Mucosa of descending colon (tissue), 3 donors: Measurements from ENCODE around the gene PCDH9. TPM values are rescaled to one million over a fixed set of nuclear protein-coding genes. Genes with fewer than 3 reads are reported as not detected.
A peak's percentile ranks its signal among the peaks of the same experiment; 100 is the strongest.

Experiments
- ATAC-seq: fragments of 200-7000 bp; cut with Tn5 transposase; one replicate; pipeline ENCODE4 v1.9.1; 2020; ENCODE audit warnings: mild to moderate bottlenecking, moderate library complexity
- DNase-seq, 3 donors: peaks; one replicate each; pipeline ENCODE4 v3.0.0-alpha.2; 2020
- H3K36me3 ChIP-seq: fragments of 200-600 bp; one replicate; pipeline ENCODE4 v1.8.0; 2021; ENCODE audit warnings: low read depth, mild to moderate bottlenecking
- H3K4me1 ChIP-seq: fragments of 200-600 bp; one replicate; pipeline ENCODE4 v1.8.0; 2021; ENCODE audit warnings: low read depth, mild to moderate bottlenecking
- H3K4me3 ChIP-seq: fragments of 200-600 bp; one replicate; pipeline ENCODE4 v1.8.0; 2021; ENCODE audit warnings: mild to moderate bottlenecking
- H3K9me3 ChIP-seq: fragments of 200-600 bp; one replicate; pipeline ENCODE4 v1.8.0; 2021; ENCODE audit warnings: mild to moderate bottlenecking
- intact Hi-C, 2 donors: fragments of 100-400 bp; cut with DNase I in 1 of 2; cut with micrococcal nuclease in 1 of 2; formaldehyde crosslinking; loops; one replicate each; pipeline versions ENCODE4 v1.11.0 to v1.11.1; 2022; cut with DNase I, micrococcal nuclease
- total RNA-seq, 3 donors: library from RNA; stranded (reverse); fragmentation: NEBNext Ultra II Directional in 2 of 3; extraction: Animal tissue kit (Norgen Biotek cat#: 25700) in 2 of 3; gene quantifications; one replicate each; pipeline versions ENCODE4 v1.2.1 to v1.2.4, GENCODE V29; 2021 to 2023
- TF ChIP-seq, protein P1 (sequence below): fragments of 200-600 bp; IDR thresholded peaks from one replicate; pipeline ENCODE4 v1.8.0; 2022; ENCODE audit warnings: antibody characterized with exemption, mild to moderate bottlenecking
- donor health status: DM: no; HTN: no; CAD: no; lungs with moderate emphysema.
- donor health status: DM: no; HTN: no; CAD: no.
- donor health status: DM: no; HTN: yes; CAD: no.

PCDH9 gene
- total RNA-seq, 3 donors from 2014 or later, result 0.58 to 5.0 (median 0.80) TPM

DNA sequence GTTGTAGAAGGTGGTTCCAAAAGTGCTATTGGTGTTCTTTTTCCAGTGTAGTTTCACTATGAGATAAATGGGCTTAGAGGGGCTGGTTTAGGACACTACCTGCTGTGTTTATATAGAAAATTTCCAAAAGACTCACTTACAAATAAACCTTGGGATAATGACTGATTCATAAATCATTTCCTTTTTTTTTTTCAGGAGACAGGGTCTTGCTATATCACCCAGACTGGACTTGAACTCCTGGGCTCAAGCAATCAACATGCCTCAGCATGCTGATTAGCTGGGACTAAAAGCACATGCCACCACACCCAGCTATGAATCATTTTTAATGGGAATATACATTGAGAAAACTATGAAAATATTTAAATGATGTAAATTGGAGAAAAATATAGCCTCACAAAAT lies 376.6 kb downstream of the PCDH9 start:
- no peak for DNase-seq
- no peaks in the 10 kb centered on the region for H3K9me3 ChIP-seq

DNA sequence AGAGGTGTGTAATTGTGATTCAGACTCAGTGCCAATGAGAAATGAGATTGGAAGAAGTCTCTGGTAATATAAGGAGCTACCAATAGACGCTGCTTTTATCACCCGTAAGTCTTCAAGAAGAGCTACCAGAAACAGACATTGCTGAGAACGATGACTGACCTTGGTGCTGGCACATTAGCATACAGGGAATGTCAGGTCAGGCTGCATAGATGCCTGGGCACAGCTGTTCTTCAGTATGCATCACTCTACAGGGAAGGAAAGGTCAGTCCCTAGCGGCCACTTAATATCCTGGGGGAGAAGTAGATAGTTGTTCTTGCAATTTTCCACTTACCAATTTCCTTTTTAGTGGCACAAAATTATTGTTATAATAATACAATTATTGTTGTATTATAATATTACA lies 380.4 kb downstream of the PCDH9 start:
- DNase-seq (no peak), ATAC-seq (no peak)
- no peak overlapping the region for H3K4me3 ChIP-seq
- intact Hi-C loops, result no loop called here
- no peaks in the 10 kb centered on the region for H3K4me1 ChIP-seq
- no peaks in the 10 kb centered on the region for H3K9me3 ChIP-seq
- no peaks in the 10 kb centered on the region for H3K36me3 ChIP-seq
- TF ChIP-seq, protein P1, sequence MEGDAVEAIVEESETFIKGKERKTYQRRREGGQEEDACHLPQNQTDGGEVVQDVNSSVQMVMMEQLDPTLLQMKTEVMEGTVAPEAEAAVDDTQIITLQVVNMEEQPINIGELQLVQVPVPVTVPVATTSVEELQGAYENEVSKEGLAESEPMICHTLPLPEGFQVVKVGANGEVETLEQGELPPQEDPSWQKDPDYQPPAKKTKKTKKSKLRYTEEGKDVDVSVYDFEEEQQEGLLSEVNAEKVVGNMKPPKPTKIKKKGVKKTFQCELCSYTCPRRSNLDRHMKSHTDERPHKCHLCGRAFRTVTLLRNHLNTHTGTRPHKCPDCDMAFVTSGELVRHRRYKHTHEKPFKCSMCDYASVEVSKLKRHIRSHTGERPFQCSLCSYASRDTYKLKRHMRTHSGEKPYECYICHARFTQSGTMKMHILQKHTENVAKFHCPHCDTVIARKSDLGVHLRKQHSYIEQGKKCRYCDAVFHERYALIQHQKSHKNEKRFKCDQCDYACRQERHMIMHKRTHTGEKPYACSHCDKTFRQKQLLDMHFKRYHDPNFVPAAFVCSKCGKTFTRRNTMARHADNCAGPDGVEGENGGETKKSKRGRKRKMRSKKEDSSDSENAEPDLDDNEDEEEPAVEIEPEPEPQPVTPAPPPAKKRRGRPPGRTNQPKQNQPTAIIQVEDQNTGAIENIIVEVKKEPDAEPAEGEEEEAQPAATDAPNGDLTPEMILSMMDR, result no peak

More for the DNA sequence above, 376.6 kb downstream of the PCDH9 start:
- ATAC-seq, result no peak
- TF ChIP-seq, protein P1, result no peak
- Histone ChIP-seq H3K36me3 (no peaks in the 10 kb centered on the region), H3K4me3 (no peak overlapping the region), H3K4me1 (no peaks in the 10 kb centered on the region)
- intact Hi-C loops, result no loop called here

DNA sequence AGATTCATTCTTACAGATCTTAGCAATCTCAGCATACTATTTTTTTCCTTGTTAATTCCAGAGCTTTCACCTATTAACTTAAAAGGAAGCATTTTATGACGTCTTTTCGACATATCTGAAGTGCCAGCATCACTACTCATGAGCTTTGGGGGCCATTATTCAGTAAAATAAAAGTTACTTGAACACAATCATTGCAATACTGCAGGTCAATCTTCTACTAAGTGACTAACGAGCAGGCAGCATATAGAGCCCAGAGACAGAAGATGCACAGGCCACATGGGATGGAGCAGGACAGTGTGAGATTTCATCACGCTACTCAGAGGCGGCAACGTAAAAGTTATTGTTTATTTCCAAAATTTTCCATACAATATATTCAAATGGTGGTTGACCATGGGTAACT lies 382.6 kb downstream of the PCDH9 start:
- ATAC-seq (no peak), DNase-seq (no peak)
- intact Hi-C loops, result no loop called here
- Histone ChIP-seq H3K4me3 (no peak overlapping the region), H3K4me1 (no peaks in the 10 kb centered on the region), H3K9me3 (no peaks in the 10 kb centered on the region), H3K36me3 (no peaks in the 10 kb centered on the region)
- TF ChIP-seq, protein P1, result no peak

DNA sequence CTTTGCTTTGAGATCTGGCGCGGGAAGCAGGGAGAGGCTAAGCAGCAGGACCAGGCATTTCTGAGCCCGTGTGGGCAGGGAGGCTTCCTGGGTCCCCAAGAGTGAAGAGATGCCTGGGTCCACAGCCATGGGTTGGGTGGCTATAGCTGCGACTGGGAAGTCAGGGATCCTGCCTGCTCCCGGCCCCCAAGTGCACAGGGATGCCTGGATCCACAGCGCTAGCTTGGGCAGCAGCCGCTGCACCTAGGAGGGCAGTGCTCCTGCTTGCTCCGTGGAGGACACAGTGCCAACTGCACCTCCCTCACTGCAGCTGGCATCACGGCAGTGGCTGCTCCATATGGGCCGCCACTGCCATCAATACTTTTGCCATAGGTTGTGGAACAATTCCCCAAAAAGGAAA lies 384.7 kb downstream of the PCDH9 start:
- ATAC-seq (no peak), DNase-seq (peak in 1 of 3 donors; percentile 28)
- no peak overlapping the region for H3K4me3 ChIP-seq
- H3K36me3 ChIP-seq, result no peaks in the 10 kb centered on the region
- TF ChIP-seq, protein P1, result no peak
- no peaks in the 10 kb centered on the region for H3K4me1 ChIP-seq
- intact Hi-C loops, result no loop called here
- H3K9me3 ChIP-seq, result no peaks in the 10 kb centered on the region

DNA sequence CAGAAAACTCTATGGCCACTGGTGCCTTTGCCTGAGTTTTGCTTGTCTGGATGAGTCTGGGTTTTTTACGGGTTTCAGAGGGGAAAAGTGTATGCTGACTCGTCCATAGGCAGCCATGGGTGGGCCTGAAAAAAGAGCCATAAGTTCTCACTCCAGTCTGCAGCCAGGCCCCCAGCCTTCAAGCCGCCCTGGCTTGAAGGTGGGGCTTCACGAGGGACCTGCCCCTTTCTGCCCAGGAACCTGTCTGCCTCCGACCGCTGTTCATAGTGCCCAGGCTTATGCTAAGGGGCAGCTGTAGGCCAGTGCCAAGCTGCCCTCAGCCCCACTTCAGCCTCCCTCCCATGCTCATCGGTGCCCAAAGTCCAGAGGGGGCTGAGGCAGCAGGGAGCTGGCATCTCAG lies 385.2 kb downstream of the PCDH9 start:
- peak in 1 of 3 donors; percentile 19 for DNase-seq
- intact Hi-C loops, result no loop called here
- Histone ChIP-seq H3K9me3 (no peaks in the 10 kb centered on the region), H3K4me3 (no peak overlapping the region), H3K4me1 (no peaks in the 10 kb centered on the region), H3K36me3 (no peaks in the 10 kb centered on the region)
- ATAC-seq, result no peak
- TF ChIP-seq, protein P1, result no peak

DNA sequence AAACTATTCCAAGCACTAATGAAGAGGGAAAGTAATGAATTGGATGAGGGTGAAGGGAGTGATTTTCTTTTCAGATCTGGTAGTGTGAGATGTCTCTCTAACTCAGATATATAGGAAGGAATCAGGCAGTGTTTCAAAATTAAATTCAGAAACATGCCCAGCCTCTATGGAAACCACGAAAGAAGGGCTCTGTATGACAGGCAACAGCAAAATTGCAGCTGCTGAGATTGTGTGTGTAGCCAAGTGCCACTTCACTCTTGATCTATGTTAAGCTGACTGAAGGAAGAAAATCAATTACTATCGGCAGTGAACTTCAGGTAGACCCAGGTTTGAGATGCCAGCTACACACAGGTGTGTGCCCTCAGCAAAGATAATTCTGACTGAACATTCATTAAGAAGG lies 387.4 kb downstream of the PCDH9 start:
- H3K4me1 ChIP-seq, result no peaks in the 10 kb centered on the region
- H3K4me3 ChIP-seq, result no peak overlapping the region
- no peaks in the 10 kb centered on the region for H3K9me3 ChIP-seq
- TF ChIP-seq, protein P1, result no peak
- ATAC-seq (no peak), DNase-seq (no peak)
- intact Hi-C loops, result no loop called here
- no peaks in the 10 kb centered on the region for H3K36me3 ChIP-seq
